Endodermal cell (in vitro differentiated cells): ENCODE measurements around the gene NKD2. TPM values are rescaled to one million over a fixed set of nuclear protein-coding genes. Genes with fewer than 3 reads are reported as not detected.

ENCODE experiments used
- DNase-seq: peaks from one replicate; pipeline ENCODE4 v3.0.0-alpha.2; 2017
- H3K27ac ChIP-seq: 2 replicates; pipeline ENCODE4 v1.5.1; 2013; ENCODE audit warnings: mild to moderate bottlenecking, low read depth, low read length, moderate library complexity
- H3K27me3 ChIP-seq: 2 replicates; pipeline ENCODE4 v1.6.1; 2013; ENCODE audit warnings: mild to moderate bottlenecking, low read length, moderate library complexity; ENCODE audit not compliant: insufficient read depth, control insufficient read depth, poor library complexity, severe bottlenecking
- H3K36me3 ChIP-seq: 2 replicates; pipeline ENCODE4 v1.7.0; 2013; ENCODE audit warnings: mild to moderate bottlenecking, low read length, moderate library complexity; ENCODE audit not compliant: control insufficient read depth, insufficient read depth
- H3K4me1 ChIP-seq: one replicate; pipeline ENCODE4 v1.7.0; 2013; ENCODE audit warnings: low read length; ENCODE audit not compliant: control insufficient read depth, insufficient read depth
- H3K4me3 ChIP-seq: 2 replicates; pipeline ENCODE4 v1.5.1; 2013; ENCODE audit warnings: mild to moderate bottlenecking, low read length, moderate library complexity
- H3K9ac ChIP-seq: 2 replicates; pipeline ENCODE4 v1.6.1; 2013; ENCODE audit warnings: mild to moderate bottlenecking, low read length, moderate library complexity; ENCODE audit not compliant: poor library complexity, severe bottlenecking; ENCODE audit errors: extremely low read depth
- H3K9me3 ChIP-seq: 2 replicates; pipeline ENCODE4 v1.6.1; 2013; ENCODE audit warnings: mild to moderate bottlenecking, low read length, moderate library complexity; ENCODE audit not compliant: control insufficient read depth
- H3K27ac Mint-ChIP-seq: 2 replicates; pipeline ENCODE4 v1.8.0; 2020; ENCODE audit warnings: mixed read lengths
- H3K27me3 Mint-ChIP-seq: 2 replicates; pipeline ENCODE4 v1.8.0; 2021; ENCODE audit warnings: mild to moderate bottlenecking, mixed read lengths; ENCODE audit not compliant: insufficient read depth
- H3K36me3 Mint-ChIP-seq: 2 replicates; pipeline ENCODE4 v1.8.0; 2020; ENCODE audit warnings: low read depth, mixed read lengths
- H3K4me1 Mint-ChIP-seq: 2 replicates; pipeline ENCODE4 v1.8.0; 2020; ENCODE audit warnings: mixed read lengths
- H3K4me3 Mint-ChIP-seq: 2 replicates; pipeline ENCODE4 v1.8.0; 2020; ENCODE audit warnings: mild to moderate bottlenecking, moderate library complexity, mixed read lengths
- H3K9me3 Mint-ChIP-seq: 2 replicates; pipeline ENCODE4 v1.8.0; 2020; ENCODE audit warnings: mild to moderate bottlenecking, mixed read lengths
- CTCF ChIP-seq: fragments of 200-600 bp; sonication (generic); conservative IDR thresholded peaks from 2 replicates; pipeline ENCODE4 v1.5.0; 2021; ENCODE audit warnings: antibody characterized with exemption, mild to moderate bottlenecking
- WGBS, 2 experiments: methylation state at CpG; one replicate each; pipeline versions ENCODE4 v1.1.5 to v1.1.7; 2013; ENCODE audit warnings: missing lambda C conversion rate in 2 of 2, mixed read lengths in 1 of 2; ENCODE audit not compliant: insufficient coverage in 1 of 2, insufficient read length in 1 of 2; 5-methylcytosine and 5-hydroxymethylcytosine counted together
- total RNA-seq, 2 donors: library from RNA; stranded (reverse); fragmentation: NEBNext Ultra II Directional in 1 of 2; extraction: Animal tissue kit (Norgen Biotek cat#: 25700) in 1 of 2; gene quantifications; 2 replicates in 1 of 2; 3 replicates in 1 of 2; pipeline ENCODE4 v1.2.1, GENCODE V29; 2021

The NKD2 gene
- total RNA-seq, 2 donors from 2014 or later = 11.2 to 13.9 TPM

- no peak overlapping the region for H3K4me3 ChIP-seq
- Mint-ChIP-seq H3K27ac (no peak overlapping the region), H3K27me3 (no peaks in the 10 kb centered on the region), H3K4me3 (no peak overlapping the region), H3K36me3 (no peaks in the 10 kb centered on the region), H3K9me3 (peaks cover 5% of the 10 kb centered on the region), H3K4me1 (no peaks in the 10 kb centered on the region)
- 93% methylated on average over 19 to 29 of the region's 29 CpGs for WGBS, 2 experiments
- peak overlapping the region; percentile 22 for H3K27ac ChIP-seq
- DNase-seq = no peak
- no peaks in the 10 kb centered on the region for H3K4me1 ChIP-seq
- no peak overlapping the region for H3K9ac ChIP-seq
- TF ChIP-seq CTCF = no peak
- no peaks in the 10 kb centered on the region for H3K27me3 ChIP-seq
- no peaks in the 10 kb centered on the region for H3K9me3 ChIP-seq
- no peaks in the 10 kb centered on the region for H3K36me3 ChIP-seq
These were observed 18.4 kb downstream of the NKD2 start for GRCh38 chr5:1026700-1027621.

GRCh38 chr5:1027631-1028441 lies 19.2 kb downstream of the NKD2 start:
- Mint-ChIP-seq H3K27me3 (no peaks in the 10 kb centered on the region), H3K4me3 (no peak overlapping the region), H3K9me3 (peaks cover 5% of the 10 kb centered on the region), H3K27ac (no peak overlapping the region), H3K4me1 (no peaks in the 10 kb centered on the region), H3K36me3 (no peaks in the 10 kb centered on the region)
- H3K9ac ChIP-seq = no peak overlapping the region
- TF ChIP-seq CTCF = no peak
- H3K4me3 ChIP-seq = no peak overlapping the region
- no peaks in the 10 kb centered on the region for H3K36me3 ChIP-seq
- no peaks in the 10 kb centered on the region for H3K9me3 ChIP-seq
- no peak overlapping the region for H3K27ac ChIP-seq
- 94 to 95% methylated on average over 28 to 40 of the region's 40 CpGs for WGBS, 2 experiments
- no peaks in the 10 kb centered on the region for H3K27me3 ChIP-seq
- no peak for DNase-seq
- no peaks in the 10 kb centered on the region for H3K4me1 ChIP-seq

- H3K4me3 ChIP-seq = no peak overlapping the region
- H3K27ac ChIP-seq = no peak overlapping the region
- H3K27me3 ChIP-seq = no peaks in the 10 kb centered on the region
- no peaks in the 10 kb centered on the region for H3K36me3 Mint-ChIP-seq
- no peaks in the 10 kb centered on the region for H3K36me3 ChIP-seq
- no peak overlapping the region for H3K9ac ChIP-seq
- H3K4me3 Mint-ChIP-seq = no peak overlapping the region
- no peaks in the 10 kb centered on the region for H3K27me3 Mint-ChIP-seq
- H3K9me3 ChIP-seq = no peaks in the 10 kb centered on the region
- DNase-seq = no peak
- 93 to 97% methylated on average over 12 to 26 of the region's 26 CpGs for WGBS, 2 experiments
- H3K27ac Mint-ChIP-seq = peak overlapping the region; percentile 70
- H3K4me1 ChIP-seq = no peaks in the 10 kb centered on the region
- H3K9me3 Mint-ChIP-seq = peaks cover 5% of the 10 kb centered on the region
- H3K4me1 Mint-ChIP-seq = no peaks in the 10 kb centered on the region
- TF ChIP-seq CTCF = no peak
These were observed 20.1 kb downstream of the NKD2 start for GRCh38 chr5:1028481-1029281.
